GM13976 (cell line): Measurements from ENCODE around the gene MTSS2.

ENCODE experiments used
- DNase-seq: peaks from one replicate; pipeline ENCODE4 v3.0.0; 2012; ENCODE audit warnings: low spot score
- CTCF ChIP-seq: IDR thresholded peaks from 2 replicates; pipeline ENCODE4 v1.5.1; 2012; ENCODE audit warnings: borderline replicate concordance, mild to moderate bottlenecking; ENCODE audit not compliant: insufficient read depth; ENCODE audit errors: extremely low read depth, missing control alignments, control extremely low read depth
- in situ Hi-C: fragments of 300-500 bp; cut with MboI; formaldehyde crosslinking; loops from one replicate; pipeline ENCODE4 v1.12.0; 2022; ENCODE audit warnings: low sequenced_read_pairs, mixed read lengths, inconsistent platforms; ENCODE audit not compliant: unreplicated experiment

Gene MTSS2

DNA sequence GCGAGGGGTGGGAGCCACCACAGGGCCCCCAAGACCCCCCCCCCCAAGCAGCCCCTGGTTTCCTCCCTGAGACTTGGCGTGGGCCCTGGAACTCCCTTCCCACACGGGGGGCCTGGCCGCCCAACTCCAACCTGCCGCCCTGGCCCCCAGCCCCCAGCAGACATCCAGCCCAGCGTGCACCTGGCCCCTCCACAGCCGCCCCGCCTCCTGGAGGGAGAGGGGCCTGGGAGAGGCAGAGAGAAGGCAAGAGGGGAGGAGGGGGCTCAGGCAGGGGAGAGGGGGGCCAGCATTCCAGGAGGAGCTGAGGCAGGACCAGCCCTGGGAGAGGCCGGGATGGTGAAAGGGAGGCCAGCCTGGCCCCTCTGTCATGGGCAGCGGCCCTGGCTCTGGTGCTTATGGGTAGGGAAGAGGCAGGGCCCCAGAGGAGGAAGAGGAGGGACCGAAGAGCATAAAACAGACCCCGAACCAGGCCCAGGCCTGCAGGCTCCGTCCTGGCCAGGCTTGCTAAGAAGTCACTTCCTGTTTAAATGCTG, 22.8 kb downstream of the MTSS2 start:
- DNase-seq, result peak; percentile 18
- no peak for TF ChIP-seq CTCF
- in situ Hi-C loops, result no loop called here

DNA sequence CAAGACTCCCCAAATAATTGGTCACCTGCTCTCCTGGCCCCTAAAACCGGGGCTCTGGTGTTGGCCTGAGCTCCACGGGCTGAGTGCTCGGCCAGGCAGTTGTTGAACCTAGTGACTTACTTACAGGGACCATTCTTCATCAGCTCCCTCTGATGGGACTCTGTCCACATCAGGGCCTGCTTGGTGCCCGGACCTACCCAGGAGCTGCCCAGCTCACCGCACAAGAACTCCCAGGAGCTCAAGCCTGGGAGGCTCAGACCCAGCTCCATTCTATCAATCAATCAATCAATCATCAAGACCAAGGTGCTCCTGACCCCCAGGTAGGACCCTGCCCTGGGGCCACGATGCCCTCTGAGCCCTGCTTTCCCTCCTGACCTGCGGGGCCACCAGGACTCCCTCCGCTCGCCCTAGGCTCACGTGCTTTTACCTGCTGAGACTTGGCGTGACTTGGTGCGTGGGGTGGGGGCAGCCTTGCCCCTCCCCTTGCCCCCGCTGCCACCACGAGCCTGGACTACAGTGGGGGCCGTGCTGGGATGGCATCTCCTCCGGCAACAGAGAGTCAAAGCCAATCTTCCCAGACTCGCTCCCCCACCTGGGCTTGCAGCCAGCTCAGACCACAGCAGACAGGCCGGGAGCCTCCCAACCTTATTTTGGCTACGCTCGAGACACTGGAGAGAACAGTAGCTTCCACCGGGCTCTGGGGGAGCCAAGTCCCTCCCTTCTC, 23.8 kb downstream of the MTSS2 start:
- TF ChIP-seq CTCF, result no peak
- DNase-seq, result peak; percentile 32
- in situ Hi-C loops, result no loop called here

- no peak for TF ChIP-seq CTCF
- in situ Hi-C loops, result no loop called here
- peak; percentile 13 for DNase-seq
Measured at GRCh38 chr16:70661534-70661917, 24.3 kb downstream of the MTSS2 start.

DNA sequence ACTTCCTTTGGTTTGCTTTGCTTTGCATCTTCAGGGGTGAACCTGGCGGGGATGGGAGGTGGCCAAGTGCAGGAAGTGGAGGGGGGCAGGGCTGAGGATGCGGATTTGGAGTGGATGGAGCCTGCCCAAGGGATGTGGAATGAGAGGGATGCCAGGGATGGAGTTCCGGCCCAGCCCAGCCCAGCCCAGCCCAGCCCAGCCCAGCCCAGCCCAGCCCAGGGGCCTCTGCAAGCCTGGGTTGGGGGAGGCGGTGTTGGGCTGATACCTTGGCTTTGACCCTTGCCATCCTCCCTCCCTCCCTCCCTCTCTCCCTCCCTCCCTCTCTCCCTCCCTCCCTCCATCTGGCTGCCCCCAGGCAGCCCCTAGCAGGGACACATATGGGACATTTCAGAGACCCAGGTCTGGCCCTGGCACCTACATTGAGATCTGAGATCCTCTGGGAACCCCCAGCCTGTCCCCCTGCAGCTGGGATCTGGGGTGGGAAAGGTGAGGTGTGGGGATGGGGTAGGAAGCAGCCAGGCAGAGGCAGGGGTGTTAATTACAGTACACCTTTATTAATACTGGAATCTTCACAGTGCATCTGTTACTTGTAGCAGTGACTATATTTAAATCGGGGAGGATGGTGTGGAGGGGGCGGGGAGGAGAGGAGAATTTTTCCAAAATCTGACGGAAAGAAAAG, 25.0 kb downstream of the MTSS2 start:
- no peak for TF ChIP-seq CTCF
- peak; percentile 17 for DNase-seq
- in situ Hi-C loops, result no loop called here

DNA sequence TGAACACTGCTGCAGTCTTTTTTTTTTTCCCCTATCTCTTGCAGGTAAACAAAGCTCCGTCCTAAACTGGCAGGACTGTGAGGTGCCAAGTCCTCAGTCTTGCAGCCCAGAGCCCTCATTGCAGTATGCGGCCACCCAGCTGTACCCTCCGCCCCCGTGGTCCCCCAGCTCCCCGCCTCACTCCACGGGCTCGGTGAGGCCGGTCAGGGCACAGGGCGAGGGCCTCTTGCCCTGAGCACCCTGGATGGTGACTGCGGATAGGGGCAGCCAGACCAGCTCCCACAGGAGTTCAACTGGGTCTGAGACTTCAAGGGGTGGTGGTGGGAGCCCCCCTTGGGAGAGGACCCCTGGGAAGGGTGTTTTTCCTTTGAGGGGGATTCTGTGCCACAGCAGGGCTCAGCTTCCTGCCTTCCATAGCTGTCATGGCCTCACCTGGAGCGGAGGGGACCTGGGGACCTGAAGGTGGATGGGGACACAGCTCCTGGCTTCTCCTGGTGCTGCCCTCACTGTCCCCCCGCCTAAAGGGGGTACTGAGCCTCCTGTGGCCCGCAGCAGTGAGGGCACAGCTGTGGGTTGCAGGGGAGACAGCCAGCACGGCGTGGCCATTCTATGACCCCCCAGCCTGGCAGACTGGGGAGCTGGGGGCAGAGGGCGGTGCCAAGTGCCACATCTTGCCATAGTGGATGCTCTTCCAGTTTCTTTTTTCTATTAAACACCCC, 25.7 kb downstream of the MTSS2 start:
- in situ Hi-C loops, result no loop called here
- DNase-seq, result no peak
- TF ChIP-seq CTCF, result no peak

GRCh38 chr16:70659546-70659945, 26.3 kb downstream of the MTSS2 start:
- DNase-seq, result no peak
- in situ Hi-C loops, result no loop called here
- TF ChIP-seq CTCF, result no peak
